ENCODE measurements around the gene FRMPD2. TPM values are rescaled to one million over a fixed set of nuclear protein-coding genes. Genes with fewer than 3 reads are reported as not detected.
"Not testable (repeated sequence)": the region's sequence is repeated elsewhere in the genome, so short reads cannot be mapped to it uniquely, and the experiment has no call there.

Gene FRMPD2
- total RNA-seq, 1 donor, result not detected

DNA sequence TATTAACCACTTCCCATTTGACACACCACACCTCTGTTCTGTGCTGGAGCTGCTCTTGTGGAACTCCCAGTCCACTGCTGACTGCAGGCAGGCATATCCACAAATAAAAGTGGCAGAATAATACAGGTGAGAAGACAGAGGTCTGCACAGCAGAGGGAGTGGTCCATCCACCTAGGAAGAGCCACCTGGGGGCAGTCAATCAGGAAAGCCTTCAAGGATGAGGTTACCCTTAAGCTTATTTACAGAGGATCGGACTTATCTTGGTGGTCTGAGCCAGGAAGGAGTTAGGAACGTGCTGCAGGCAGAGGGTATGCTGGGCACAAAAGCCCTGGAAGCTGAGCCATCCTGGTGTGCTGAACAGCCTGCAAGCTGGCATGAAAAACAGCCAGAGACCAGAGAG, 78.7 kb downstream of the FRMPD2 start:
- Histone ChIP-seq H3K4me3 (ENCODE audit: low read length) (no peak overlapping the region), H3K27me3 (ENCODE audit: insufficient read depth, low read length) (no peaks in the 10 kb centered on the region), H3K4me1 (ENCODE audit: insufficient read depth, low read length) (peaks cover 5% of the 10 kb centered on the region), H3K9me3 (ENCODE audit: low read depth, low read length) (no peaks in the 10 kb centered on the region)

DNA sequence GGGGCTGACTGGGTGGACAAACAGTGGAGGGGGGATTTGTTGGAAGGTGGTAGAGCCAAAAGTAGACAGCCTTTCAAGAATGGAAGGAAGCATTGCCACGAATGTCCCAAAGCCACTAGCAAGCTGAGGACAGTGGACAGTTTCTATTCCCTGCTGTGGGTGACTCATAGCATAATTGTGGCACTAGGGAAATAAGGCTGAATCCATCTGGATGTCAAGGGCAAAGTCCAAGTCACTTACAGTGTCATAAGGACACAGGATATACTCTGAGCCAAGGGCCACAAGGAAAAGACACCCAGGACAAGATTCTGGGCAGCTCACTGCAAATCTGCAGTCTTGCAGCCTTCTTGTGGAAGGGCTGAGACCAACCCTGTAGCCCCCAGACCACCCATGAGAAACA, 79.7 kb downstream of the FRMPD2 start:
- Histone ChIP-seq H3K9me3 (ENCODE audit: low read depth, low read length) (no peaks in the 10 kb centered on the region), H3K4me3 (ENCODE audit: low read length) (no peak overlapping the region), H3K27me3 (ENCODE audit: insufficient read depth, low read length) (no peaks in the 10 kb centered on the region), H3K4me1 (ENCODE audit: insufficient read depth, low read length) (peaks cover 4% of the 10 kb centered on the region)

DNA sequence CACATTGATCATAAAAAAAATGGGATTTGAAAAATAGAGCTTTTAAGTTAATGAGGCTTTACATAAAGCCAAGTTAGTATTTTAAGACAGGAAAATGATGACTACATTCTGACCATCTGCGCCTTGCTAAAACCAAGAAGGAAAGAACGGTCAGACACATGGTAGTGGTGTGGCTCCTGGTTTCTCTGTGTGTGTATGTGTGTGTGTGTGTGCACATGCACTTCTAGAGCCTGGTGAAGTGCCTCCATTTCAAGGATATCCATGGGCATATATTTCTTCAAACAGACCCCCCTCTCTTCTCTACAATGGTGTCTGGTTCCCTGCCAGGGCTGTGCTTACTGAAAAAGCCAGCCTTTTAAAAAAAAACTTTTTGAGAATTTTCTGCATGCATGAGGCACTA, 80.9 kb downstream of the FRMPD2 start:
- no peak overlapping the region for H3K4me3 ChIP-seq (ENCODE audit: low read length)
- no peaks in the 10 kb centered on the region for H3K9me3 ChIP-seq (ENCODE audit: low read depth, low read length)
- no peaks in the 10 kb centered on the region for H3K4me1 ChIP-seq (ENCODE audit: insufficient read depth, low read length)
- H3K27me3 ChIP-seq (ENCODE audit: insufficient read depth, low read length), result no peaks in the 10 kb centered on the region

DNA sequence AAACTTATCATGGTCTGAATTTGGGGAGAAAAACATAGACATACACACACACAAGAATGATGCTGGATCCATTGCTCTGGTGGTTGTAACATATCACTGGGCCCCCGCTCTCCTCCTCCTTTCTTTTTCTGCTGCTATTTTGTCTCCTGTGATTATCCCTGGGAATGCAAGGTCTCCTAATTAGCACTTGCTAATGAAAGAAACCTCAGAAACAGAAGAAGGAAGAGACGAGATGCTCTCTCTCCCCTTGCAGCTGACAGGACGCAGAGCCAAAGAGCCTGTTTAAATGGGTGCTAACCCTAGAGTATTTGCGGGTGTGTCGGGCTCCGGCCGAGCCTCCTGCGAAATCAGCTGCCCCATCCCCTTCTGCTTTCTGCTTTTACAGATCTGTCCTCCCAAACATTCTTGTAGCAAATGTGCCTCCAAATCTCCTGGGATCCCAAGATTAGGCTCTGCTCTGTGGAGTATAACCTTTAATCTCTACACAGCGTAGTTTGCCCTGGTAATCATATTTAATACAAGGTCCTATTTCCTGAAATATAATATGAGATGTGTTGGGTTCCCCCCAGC, 81.5 kb downstream of the FRMPD2 start:
- no peak overlapping the region for H3K4me3 ChIP-seq (ENCODE audit: low read length)
- H3K4me1 ChIP-seq (ENCODE audit: insufficient read depth, low read length), result no peaks in the 10 kb centered on the region
- H3K27me3 ChIP-seq (ENCODE audit: insufficient read depth, low read length), result no peaks in the 10 kb centered on the region
- no peaks in the 10 kb centered on the region for H3K9me3 ChIP-seq (ENCODE audit: low read depth, low read length)

DNA sequence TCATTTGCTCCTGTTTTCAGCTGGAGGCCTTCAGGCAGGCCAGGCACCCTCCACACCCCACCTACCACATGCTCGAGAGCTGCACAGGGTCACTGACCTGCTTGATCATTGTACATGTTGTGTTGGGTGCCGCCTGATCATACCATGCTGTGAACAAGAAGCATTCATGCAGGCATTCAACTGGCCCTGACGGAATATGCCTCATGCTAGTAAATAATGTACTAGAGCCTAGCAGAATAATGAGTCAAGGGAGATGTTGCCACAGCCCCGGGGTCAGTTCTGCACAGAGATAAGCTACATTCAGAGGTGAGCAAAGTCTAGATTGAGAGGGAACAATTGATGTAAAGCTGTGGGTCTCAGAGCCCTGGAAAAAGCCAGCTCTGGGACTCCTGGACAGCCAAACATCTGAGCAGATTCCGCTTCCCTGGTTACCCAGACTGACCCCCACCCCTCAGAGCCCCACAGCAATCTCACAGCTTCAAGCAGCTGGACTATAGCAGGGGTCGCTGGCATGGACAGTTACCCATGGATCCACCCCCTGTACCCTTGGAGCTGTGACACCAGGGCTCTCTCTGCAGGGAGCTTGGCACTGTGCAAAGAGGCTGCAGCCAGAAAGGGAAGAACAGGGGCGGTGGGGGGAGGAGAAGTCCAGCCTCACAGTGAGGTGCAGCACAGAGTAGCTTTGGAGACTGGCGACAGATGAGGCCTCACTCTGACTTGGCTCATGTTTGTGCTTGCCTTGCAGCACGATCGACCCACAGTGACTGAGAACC, 86.6 kb downstream of the FRMPD2 start:
- H3K27me3 ChIP-seq (ENCODE audit: insufficient read depth, low read length), result no peaks in the 10 kb centered on the region
- H3K9me3 ChIP-seq (ENCODE audit: low read depth, low read length), result no peaks in the 10 kb centered on the region
- H3K4me1 ChIP-seq (ENCODE audit: insufficient read depth, low read length), result no peaks in the 10 kb centered on the region
- H3K4me3 ChIP-seq (ENCODE audit: low read length), result no peak overlapping the region

DNA sequence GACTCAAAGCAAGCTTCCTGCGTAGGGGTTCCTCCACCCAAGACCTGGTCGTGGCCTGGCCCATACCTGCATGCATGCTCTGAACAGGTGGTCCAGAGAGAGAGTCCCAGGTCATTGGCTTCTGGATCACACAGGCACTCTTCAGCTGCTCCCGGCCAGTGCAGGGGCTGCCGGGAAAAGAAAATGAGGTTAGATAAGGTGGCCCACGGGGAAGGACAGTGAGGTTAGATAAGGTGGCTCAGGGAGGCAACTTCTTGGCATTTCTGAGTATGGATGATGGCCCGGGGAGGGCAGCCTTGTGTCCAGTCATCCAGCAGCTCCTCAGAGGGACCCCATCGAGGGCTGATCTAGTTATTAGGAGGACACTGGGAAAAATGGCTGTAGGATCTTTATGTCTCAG, 87.4 kb downstream of the FRMPD2 start:
- no peaks in the 10 kb centered on the region for H3K4me1 ChIP-seq (ENCODE audit: insufficient read depth, low read length)
- no peaks in the 10 kb centered on the region for H3K9me3 ChIP-seq (ENCODE audit: low read depth, low read length)
- H3K4me3 ChIP-seq (ENCODE audit: low read length), result no peak overlapping the region
- H3K27me3 ChIP-seq (ENCODE audit: insufficient read depth, low read length), result no peaks in the 10 kb centered on the region

DNA sequence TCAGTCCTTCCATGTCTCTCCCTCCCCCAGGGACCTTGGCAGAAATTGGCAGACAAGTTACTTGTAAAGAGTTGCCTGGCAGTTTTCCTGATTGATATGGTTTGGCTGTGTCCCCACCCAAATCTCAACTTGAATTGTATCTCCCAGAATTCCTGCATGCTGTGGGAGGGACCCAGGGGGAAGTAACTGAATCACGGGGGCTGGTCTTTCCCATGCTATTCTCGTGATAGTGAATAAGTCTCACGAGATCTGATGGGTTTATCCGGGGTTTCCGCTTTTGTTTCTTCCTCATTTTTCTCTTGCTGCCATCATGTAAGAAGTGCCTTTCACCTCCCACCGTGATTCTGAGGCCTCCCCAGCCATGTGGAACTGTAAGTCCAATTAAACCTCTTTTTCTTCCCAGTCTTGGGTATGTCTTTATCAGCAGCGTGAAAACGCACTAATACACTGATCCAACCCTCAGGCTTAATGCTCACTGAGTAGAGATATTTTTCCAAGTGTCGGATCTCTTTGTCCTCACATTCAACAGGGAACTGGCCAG, 88.2 kb downstream of the FRMPD2 start:
- H3K9me3 ChIP-seq (ENCODE audit: low read depth, low read length); H3K27me3 ChIP-seq (ENCODE audit: insufficient read depth, low read length); H3K4me1 ChIP-seq (ENCODE audit: insufficient read depth, low read length); H3K4me3 ChIP-seq (ENCODE audit: low read length): not testable (repeated sequence)

DNA sequence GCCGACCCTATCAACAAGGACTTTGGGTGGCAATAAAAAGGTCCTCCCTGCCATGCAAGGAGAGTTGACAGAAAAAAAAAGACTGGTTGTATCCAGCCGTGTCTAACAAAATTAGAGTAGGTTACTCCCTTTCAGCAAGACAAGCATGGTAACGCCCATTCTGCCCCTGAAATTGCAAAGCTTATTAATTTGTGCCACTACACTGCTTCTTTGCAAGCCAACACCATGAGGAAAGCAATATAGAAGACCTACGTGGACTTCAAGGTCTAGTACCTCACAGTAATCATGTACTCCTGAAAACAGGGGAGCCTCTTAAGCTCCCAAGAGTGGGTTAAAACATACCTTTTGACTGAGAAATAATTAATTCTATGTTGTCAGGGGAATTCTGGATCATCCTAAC, 90.3 kb downstream of the FRMPD2 start:
- H3K4me1 ChIP-seq (ENCODE audit: insufficient read depth, low read length), result no peaks in the 10 kb centered on the region
- no peaks in the 10 kb centered on the region for H3K27me3 ChIP-seq (ENCODE audit: insufficient read depth, low read length)
- no peaks in the 10 kb centered on the region for H3K9me3 ChIP-seq (ENCODE audit: low read depth, low read length)
- no peak overlapping the region for H3K4me3 ChIP-seq (ENCODE audit: low read length)

DNA sequence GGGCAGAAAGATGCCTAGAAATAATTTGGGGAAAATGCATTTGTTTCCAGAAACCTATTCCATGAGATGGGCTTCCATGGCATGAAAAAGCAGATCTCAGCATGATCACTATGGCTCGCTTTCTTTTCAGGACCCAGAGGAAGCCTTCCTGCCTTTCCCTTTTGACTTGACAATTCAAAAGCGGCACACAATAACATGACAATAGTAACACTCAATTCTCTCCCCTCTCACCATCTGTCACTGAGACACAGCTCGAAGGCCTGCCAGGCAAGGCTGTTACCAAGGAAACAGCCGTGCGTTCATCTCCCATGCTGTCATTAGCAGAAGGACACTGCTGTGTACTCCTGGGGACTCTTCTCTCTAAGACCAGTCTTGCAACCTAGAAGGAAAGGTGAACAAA, 101.8 kb downstream of the FRMPD2 start:
- not testable (repeated sequence) for H3K9me3 ChIP-seq (ENCODE audit: low read depth, low read length); H3K4me1 ChIP-seq (ENCODE audit: insufficient read depth, low read length); H3K4me3 ChIP-seq (ENCODE audit: low read length); H3K27me3 ChIP-seq (ENCODE audit: insufficient read depth, low read length)

DNA sequence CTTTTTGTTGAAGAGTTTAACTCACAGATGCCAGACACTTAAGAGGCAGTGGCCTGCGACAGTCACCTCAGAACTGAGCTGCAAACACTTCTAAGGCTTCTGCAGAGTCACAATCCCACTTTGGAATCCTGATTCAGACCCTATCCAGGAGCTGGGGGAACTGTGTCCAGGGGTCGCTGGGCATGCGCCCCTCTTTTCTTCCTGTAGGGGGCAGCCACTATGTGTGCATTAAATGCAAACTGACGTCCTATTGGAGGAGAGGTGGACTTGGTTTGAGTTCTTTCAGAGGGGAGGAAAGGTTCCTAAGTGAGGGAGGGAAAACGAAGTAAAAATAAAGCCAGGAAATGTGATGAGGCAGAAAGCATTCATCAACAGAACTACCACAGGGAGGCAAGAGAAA, 113.8 kb downstream of the FRMPD2 start:
- H3K27me3 ChIP-seq (ENCODE audit: insufficient read depth, low read length); H3K9me3 ChIP-seq (ENCODE audit: low read depth, low read length); H3K4me1 ChIP-seq (ENCODE audit: insufficient read depth, low read length); H3K4me3 ChIP-seq (ENCODE audit: low read length): not testable (repeated sequence)

DNA sequence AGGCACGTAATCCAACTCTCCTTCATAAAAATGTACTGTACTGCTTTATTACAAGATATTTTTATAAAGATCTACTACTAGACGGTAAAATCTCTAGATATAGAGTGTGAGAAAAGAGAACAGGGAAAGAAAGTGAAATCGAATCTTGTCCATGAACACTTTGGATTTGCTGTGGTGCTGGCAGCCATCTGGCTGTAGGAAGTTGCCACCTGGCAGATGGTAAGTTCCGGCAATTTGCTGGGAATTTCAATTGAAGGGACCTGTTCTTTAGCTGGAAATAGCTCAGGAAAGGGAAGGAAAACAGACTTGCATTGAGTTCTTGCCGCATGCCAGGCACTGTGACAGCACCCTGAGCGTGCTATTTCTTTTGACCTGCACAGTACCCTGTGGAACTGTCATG, 114.3 kb downstream of the FRMPD2 start:
- H3K4me1 ChIP-seq (ENCODE audit: insufficient read depth, low read length); H3K27me3 ChIP-seq (ENCODE audit: insufficient read depth, low read length); H3K4me3 ChIP-seq (ENCODE audit: low read length); H3K9me3 ChIP-seq (ENCODE audit: low read depth, low read length): not testable (repeated sequence)

DNA sequence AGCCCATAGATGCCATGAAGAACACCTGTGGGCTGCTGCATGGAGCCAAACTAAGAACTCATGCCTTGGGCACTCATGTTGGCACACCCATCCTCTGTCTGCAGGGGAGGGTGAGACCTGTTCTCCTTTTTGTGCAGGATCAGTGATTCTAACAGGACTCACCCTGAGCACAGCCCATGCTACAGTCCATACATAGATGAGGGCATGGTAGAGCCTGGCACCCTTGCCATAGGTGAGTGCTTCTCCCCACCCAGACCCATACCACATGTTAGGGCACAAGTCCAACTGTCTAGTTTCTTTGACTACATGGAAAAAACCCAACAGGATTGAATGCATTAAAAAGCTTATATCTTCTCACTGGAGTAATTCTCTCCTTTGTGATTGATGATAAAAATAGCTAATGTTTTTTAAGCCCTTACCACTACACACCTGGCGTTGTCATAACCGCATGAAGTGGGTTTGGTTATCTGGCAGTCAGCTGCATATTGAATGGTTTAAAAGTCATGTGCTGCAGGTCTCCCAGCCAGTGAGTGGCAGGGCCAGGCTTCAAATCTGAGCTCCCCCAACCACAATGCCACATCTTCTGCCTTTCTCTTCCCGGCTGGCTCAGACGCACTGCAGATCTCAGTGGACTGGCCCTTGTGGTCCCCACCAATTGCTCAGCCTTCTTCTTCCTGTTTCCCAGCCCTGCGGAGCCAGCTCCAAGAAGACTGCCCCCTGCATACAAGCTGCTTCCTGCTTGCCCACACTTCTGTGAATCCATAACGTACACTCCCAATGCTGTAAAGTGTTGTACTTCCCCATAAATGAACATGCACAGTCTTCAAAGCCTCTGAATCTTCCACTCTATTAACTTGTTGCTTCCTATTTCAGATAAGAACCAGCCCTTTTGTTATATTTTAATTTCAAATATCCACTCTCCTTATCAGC, 120.0 kb downstream of the FRMPD2 start:
- not testable (repeated sequence) for H3K27me3 ChIP-seq (ENCODE audit: insufficient read depth, low read length); H3K4me1 ChIP-seq (ENCODE audit: insufficient read depth, low read length); H3K4me3 ChIP-seq (ENCODE audit: low read length); H3K9me3 ChIP-seq (ENCODE audit: low read depth, low read length)

DNA sequence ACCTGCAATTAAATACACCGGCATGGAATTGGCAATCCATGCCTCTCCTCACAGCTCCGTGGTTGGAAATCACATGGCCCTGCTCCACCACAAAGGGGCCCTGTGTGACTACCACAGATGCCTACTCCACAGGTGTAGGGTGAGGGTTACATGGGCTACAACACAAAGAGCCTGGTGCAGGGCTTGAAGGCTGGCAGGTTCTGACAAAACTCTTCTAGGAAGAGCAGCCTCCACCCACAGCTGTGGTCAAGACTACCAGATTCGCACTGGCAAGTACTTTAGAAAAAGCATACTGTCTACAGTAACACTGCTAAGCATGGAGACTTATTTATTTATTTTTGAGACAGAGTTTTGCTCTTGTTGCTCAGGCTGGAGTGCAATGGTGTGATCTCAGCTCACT, 126.9 kb downstream of the FRMPD2 start:
- H3K27me3 ChIP-seq (ENCODE audit: insufficient read depth, low read length); H3K4me3 ChIP-seq (ENCODE audit: low read length); H3K9me3 ChIP-seq (ENCODE audit: low read depth, low read length); H3K4me1 ChIP-seq (ENCODE audit: insufficient read depth, low read length): not testable (repeated sequence)

DNA sequence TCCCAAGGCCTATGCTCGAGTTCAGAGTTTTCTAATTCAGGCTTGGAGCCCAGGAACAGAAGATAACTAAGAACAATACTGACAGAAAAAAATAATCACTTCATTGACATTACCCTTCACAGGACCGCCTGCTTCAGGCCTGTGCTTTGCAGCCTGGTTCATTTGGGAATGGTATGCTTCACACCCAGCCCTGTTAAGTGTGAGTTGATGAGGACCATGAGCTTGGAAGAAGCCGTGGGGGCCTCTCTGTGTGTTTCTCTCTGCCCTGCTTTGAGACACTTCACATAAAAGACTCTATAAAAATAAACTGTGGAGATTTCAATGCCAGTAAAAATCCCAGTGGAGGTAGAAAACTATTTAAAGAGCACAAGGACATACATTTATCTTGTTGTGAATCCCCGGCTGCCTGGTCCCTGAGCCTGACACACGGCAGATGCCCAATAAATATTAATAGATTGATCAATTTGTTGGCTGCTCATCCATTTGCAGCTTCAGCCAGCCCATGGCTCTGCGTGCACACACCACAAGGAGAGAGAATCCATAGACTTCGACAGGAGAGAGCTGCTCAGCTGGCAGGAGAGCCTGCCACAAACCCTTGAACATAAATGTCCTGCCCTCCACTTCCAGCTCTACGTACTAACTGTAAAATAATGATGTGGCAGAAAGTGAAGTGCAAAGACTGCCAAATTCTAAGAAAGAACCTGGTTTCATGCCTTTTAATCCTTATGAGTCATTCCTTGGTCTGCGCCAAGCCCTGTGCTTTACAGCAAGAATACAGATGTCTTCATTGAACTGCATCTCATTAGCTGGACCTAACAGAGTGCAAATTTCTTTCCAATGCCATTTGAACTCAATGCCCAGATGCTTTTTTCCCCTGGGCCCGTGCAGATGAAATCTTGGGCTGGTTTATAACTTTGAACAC, 130.5 kb downstream of the FRMPD2 start:
- not testable (repeated sequence) for H3K4me1 ChIP-seq (ENCODE audit: insufficient read depth, low read length); H3K4me3 ChIP-seq (ENCODE audit: low read length); H3K27me3 ChIP-seq (ENCODE audit: insufficient read depth, low read length); H3K9me3 ChIP-seq (ENCODE audit: low read depth, low read length)

All from mononuclear cell (primary cell).